ENCODE measurements around the gene ELOVL1.
"Not testable (repeated sequence)": the region's sequence is repeated elsewhere in the genome, so short reads cannot be mapped to it uniquely, and the experiment has no call there.

ELOVL1 gene

DNA sequence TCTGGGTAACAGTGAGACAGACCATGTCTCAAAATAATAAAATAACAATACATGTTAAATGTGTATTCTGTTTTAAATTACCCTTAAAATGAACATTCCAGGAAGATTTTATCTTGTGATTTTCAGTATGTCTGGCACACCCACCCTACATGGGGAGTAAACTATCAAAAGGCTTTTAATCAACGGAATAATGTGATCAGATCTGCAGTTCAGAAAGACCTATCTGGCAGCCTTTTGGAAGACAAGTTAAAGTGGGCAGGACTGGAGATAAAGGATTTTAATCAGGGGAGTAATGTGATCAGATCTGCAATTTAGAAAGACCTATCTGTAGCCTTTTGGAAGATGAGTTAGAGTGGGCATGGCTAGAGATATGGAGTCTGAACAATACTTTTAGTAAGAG is 11.7 kb upstream of the ELOVL1 start:
- DNase-seq, result no peak

DNA sequence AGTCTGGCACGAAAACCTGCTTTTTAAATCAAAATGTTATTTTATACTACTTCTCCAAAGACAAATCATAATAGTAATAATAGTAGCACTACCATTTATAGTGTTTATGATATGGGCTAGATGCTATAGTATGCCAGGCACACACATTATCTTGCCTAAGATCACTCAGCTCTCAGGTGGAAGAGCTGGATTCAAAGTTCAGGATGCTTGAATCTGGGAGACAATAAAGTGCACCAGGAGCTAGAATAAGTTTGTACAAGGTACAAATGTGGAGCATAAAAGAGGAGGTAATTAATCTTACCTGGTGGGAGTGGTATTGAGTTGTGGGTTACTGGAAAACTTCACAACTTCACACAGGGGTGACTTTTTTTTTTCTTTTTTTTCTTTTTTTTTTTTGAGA is 10.0 kb upstream of the ELOVL1 start:
- no peak for DNase-seq

DNA sequence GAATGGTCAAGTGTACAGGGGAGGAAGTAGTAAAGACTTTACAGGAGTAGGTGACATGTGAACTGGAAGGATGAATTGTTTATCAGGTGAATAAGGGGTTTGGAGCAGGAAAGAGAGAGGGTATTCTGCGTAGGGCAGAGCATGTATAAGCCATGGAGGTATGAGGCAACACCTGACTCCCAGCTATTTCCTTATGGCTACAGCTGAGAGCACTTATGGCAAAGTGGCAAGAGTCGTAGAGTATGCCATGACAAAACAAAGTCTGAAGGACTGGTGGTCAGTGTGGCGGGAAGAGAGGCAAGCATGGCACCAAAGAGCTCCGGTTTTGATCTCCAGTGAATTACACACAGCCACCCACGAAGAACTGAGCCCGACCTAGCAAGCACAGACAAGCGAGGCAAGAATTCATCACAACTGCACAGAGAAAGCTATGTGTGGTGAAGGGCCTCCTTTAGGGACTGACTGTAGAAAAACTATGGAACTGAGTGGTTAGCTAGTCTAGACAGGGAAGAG is 9.0 kb upstream of the ELOVL1 start:
- DNase-seq, result no peak

DNA sequence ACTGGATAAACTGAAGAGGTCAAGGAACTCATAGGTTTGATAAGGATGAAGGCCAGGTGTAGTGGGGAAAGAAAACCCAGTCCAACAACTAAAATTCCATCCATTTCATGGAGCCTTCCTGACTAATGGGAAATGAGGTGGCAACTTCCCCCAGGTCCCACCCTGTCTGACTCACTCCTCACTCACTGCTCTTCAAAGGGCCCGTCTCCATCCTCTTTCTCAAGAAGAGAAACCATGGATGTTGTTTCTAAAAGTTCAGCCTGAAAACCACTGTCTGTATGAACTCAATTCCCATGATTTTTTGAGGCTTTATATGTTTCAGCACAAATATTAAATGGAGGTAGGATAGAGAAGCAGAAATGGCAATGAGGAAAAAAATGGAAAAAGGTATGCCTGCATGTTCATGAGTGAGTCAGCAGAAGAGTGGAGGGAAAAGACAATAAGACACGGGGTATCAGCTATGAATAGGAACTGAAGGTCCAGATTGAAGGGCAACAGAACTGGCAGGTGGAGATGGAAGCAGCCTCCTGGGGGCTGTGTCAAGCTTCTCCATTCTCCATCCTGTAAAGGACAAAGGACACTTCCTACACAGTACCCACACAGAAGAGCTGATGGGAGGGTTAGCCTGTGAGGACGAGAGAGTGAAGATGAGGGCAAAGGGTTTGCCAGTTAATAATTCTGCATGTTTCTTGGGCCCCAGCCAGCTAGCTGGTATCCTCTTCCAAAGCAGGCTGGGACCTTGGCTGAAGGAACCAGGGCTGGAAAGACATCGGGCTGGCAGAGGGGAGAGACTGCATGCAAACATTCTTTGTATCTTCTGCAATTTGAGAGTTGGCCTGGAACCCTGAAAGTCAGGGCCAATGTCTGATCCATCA is 5.5 kb upstream of the ELOVL1 start:
- DNase-seq, result no peak

DNA sequence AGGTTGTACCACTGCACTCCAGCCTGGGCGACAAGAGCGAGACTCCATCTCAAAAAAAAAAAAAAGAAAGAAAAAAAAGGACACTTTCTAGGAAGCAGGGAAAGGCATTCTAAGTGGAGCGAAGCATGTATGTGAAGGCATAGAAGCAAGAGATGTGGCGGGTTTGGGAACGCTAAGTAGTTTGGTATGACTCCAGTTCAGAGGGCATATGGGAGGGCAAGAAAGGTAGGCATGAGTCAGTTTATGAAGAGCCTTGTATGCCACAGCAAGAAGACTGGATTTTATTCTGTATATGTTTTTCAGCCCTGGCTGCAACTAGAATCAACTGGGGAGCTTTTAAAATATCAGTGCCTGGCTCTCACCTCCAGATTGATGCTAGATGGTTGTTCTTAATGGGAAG is 4.4 kb upstream of the ELOVL1 start:
- no peak for DNase-seq

DNA sequence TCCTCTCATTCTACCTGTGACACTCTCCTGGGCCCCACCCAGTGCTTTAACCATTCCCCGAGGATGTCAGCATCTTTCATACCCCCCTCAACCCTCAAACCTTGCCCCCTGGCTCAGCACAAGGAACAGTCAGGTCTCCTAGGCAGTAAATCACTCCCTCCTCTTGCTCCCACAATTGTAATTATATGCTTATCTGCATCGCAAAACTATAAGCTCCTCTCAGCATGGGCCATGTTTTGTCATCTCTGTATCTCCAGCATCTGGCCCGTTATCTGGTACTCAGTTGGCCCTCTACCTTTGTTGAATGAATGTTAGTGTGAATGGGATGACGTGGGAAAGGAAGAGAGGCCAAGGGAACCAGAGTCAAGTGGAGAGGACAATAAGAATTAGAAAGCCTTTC is 2.8 kb upstream of the ELOVL1 start:
- DNase-seq, result peak; percentile 25

DNA sequence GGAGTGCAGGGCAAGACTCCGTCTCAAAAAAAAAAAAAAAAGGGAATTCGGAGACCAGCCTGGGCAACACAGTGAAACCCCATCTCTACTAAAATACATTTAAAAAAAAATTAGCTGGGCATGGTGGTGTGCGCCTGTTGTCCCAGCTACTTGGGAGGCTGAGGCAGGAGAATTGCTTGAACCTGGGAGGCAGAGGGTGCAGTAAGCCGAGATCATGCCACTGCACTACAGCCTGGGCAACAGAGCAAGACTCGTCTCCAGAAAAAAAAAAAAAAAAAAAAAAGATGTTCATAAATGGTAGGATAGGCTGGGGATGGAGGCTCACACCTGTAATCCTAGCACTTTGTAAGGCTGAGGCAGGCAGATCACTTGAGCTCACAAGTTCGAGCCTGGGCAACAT is 2.0 kb upstream of the ELOVL1 start:
- DNase-seq, result not testable (repeated sequence)

DNA sequence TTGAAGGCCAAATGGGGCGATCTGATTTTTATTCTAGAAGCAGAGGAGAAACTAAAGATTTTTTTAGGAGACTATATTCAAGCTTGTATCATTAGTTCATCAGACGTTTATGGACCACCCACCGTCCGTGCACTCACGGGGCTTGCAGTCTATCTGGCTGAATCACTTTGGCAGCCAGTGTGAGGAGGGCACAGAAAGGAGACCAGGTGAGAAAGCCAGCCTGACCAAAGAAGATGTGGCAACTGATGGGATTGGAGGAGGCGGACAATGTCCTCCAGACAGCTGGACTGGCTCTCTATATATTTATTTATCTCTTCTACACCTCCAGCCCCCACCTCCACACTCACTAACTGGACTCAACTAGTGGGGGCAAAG is 822 bp upstream of the ELOVL1 start:
- no peak for DNase-seq

DNA sequence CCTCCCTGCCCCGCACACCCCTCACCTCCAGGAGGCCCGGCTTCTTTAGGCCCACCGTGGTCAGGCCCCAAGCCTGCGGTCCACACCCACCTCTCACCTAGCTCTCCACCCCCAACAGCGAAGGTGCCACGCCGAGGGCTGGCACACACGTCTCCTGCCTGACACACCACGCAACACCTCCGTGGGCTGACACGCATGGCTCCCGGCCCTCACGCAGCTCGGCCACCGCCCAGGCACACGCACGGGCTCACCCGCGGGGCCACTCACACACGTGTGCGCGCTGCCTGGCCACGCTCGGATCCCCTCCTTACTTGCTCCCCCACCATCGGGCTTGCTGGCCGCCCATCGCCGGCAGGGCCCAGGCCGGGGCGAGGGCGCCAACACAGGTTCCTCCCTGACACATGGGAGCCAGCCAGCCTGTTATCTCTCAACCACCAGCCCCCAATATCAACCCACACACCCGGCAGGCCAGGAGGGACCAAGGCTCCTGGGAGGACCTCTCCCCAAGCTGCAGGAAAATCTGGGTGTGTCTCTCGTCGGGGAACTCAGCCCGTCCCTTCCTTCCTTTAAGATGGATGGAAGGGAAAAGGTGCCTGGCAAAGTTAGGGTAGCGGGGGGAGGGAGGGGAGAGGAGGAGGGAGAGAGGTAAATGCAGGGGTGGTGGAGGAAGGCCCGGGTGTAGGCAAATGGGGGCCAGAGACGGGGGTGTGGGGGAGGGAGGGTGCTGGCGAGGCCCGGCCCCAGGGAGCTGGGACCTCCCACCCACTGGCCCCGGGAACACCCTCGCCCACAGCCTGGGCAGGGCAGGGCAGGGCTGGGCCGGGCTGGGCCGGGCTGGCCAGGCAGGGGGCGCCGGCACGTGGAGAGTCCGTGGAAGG is 546 bp downstream of the ELOVL1 start:
- DNase-seq, result no peak

DNA sequence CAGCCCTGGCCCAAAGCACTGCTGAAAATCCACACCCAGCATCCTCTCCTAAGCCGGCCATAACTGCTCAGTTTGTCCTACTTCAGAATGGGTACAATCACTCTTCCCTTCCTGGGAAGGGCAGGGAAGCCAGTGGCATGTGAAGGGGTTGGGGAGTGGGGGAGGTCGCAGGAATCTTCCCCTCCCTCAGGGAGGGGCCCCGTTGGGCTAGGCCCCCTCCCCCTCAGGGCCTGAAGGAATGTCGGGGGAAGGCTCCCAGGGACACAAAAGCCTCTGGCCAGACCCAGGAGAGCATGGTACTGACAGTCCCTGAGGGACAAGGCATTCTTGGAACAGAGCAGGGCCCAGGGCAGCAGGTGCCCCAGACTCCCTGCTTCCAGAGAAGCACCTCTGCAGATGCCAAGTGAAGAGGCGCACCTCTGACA is 1.2 kb downstream of the ELOVL1 start:
- no peak for DNase-seq

DNA sequence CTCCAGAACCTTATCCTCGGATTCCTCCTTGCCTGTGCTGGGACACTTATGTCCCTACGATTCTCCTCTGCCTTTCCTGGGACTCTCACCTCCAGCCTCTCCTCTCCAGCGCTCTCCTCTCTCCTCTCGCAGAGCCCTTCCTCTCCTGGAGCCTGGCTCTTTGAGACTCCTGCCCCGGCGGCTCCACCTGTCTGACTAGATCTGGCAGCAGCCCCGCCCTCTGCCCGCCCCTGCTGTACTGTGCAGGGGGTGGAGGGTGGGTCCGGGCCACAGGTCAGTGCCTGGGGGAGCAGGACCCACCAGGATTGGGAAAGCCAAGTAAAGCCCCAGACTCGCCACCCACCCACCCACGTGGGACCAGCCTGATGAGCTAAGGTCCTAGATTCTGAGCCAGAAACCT is 1.6 kb downstream of the ELOVL1 start:
- no peak for DNase-seq

DNA sequence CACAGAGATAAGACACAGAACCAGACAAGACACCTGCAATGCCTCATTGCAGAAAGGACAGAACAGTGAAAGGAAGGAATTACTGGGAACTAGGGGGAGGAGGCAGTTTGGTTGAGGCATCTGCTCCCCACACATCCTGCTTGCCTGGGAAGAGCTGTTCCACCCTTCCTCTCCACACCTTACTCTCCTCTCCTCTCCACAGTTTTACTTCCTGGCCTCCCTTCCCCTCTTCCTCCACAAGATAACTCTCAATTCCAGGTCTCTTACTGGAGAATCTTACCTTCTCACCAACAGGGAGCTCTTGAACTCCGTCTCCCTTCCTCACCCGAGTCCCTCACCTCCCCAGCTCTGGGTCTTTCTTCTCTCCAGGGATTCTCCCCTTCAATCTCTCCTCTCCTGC is 2.1 kb downstream of the ELOVL1 start:
- no peak for DNase-seq

DNA sequence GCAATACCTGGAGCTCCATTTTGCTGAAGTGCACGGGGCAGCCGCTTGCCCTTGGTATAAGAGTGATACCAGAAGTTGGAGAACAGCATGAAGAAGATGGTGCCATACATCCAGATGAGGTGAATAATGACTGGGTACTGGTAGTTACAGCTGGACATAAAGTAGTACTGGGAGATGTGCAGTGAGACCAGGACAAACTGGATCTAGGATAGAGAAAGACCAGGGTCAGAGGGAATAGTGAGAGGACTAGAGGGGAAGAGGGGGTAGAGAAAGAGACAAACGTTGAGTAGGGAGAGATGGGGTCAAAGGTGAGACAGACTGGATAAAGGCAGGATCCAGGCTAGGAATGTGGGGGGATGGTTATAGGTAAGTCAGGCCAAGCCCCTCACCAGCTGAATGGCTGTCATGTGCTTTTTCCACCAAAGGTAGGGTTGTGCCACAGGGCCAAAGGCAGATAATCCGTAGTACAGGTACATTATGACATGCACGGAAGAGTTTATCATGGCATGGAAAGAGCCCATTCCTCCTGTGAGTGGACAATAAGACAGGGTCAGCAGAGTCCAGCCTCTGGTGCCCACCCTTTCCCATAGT is 3.8 kb downstream of the ELOVL1 start:
- no peak for DNase-seq

DNA sequence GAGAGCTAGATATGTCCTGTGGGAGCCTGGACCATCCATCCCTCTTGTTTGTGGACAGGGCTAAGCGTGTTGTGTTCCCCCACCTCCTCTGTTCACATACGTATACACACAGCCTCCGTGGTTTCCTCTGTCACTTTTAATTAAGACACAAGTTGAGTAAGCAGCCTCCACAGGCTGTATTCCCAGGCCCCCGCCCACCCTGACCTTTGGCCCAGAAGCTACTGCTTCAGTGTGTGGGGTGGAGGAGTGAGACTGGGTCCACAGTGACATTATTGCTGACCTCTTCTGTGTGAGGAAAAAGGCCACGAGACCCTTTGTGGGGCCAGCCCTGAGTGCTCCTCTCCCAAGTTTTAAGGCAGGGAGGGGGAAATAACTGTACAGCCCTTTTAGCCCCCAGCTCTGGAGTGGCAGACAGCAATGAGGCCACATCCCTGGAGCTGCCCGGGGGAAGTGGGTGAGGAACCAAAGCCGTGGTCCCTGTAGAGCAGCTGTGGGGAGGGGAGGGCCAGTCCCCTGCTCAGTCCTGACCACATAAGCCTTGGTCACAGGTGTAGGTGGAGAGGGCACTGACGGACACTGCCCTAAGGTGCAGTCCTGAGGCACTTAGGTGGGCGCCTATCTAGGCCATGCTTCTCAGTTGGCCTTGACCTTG is 4.4 kb downstream of the ELOVL1 start:
- no peak for DNase-seq

DNA sequence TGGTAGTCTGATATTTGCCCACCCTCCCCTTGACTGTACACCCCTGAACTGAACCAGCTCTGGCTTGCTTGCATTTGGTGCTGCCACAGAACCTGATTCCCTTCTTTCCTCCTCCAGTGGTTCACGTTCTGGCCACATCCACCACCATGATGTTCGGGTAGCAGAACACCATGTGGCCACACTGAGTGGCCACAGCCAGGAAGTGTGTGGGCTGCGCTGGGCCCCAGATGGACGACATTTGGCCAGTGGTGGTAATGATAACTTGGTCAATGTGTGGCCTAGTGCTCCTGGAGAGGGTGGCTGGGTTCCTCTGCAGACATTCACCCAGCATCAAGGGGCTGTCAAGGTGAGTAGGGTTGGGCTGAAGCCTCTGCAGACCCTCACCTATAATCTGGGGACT is 7.2 kb downstream of the ELOVL1 start:
- no peak for DNase-seq

DNA sequence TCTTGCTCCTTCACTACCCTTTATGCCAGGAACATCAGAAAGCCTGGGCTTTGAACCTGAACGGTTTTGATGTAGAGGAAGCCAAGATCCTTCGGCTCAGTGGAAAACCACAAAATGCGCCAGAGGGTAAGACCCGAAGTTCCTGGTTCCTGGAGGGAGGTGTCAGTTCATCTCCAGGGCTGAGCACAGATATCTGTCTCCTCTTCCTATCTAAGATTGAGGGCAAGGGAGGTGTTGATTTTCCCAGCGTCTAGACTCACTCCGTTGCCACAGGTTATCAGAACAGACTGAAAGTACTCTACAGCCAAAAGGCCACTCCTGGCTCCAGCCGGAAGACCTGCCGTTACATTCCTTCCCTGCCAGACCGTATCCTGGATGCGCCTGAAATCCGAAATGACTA is 8.1 kb downstream of the ELOVL1 start:
- DNase-seq, result no peak

DNA sequence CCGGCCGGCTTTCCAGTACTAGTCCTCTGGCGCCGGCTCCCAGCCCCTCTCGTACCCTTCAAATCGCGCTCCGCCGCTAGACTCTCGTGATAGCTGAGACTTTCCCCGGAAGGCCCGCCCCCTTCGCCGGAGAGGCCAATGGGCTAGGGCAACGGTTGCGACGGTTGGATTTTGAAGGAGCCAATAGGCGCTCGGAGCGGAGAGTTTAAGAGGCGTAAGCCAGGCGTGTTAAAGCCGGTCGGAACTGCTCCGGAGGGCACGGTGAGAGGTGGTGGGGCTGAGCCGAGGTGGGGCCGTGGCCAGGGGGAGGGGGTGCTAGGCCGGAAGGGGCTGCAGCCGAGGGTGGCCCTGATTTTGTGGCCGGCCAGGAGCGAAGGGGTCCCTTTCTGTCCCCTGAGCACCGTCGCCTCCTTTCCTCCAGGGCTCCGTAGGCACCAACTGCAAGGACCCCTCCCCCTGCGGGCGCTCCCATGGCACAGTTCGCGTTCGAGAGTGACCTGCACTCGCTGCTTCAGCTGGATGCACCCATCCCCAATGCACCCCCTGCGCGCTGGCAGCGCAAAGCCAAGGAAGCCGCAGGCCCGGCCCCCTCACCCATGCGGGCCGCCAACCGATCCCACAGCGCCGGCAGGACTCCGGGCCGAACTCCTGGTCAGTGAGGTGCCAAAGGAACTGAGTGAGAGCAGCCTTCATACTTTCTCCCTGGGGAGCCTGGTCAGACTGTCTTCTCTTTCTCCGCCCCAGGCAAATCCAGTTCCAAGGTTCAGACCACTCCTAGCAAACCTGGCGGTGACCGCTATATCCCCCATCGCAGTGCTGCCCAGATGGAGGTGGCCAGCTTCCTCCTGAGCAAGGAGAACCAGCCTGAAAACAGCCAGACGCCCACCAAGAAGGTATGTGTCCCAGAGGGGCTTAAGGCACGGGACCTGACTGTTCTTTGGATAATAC is 8.8 kb downstream of the ELOVL1 start, which contains the start of gene CDC20:
Gene CDC20 (plus strand): TSS at position 236 of the 948 bp plus-strand sequence. CDS start 235 bp downstream, at position 471.
- peak; percentile 99 for DNase-seq

DNA sequence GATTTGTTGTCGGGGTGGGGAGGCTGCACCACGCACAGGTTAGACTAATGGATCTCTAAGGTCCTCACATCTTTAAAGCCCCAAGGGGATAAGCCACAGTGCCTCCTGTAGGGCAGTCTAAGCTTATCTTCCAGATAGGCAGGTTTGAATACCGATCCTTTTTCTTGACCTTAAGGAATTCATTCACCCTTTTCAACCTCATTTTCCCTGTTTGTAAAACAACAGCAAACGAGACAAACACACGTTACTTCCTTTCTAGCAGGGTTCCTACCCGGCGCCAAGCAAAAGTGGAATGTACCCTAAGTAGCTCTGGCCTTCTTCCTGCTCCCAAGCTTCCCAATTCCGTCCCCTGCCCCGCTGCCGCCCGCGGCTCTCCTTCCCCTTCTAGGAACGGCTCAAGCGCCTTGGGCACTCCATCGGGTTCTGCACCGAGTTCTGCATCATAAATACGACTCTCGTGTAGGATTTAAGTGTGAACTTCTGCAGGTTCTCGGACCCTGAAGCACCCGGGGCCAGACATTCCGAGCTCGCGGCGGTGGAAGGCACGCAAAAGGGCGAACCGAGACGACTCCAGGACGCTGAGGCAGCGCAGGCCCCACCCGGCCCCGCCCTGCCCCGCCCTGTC is 9.6 kb downstream of the ELOVL1 start:
- DNase-seq, result peak; percentile 41

DNA sequence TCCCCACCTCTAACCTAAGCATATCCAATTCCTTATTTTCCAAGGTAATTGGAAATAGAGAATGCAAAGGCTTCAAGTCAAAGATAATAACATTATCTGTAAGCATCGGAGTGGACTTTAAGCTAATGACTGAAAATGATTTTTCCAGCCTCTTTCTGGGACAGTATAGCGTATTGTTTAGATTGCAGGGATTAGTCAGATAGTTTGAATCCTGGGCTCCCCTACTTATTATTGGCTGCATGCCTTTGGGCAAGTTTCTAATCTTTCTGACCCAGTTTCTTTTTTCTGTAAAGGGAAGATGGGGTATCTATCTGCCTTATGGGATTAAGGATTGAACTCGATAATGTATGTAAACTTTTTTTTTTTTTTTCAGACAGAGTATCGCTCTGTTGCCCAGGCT is 10.6 kb downstream of the ELOVL1 start:
- DNase-seq, result no peak

DNA sequence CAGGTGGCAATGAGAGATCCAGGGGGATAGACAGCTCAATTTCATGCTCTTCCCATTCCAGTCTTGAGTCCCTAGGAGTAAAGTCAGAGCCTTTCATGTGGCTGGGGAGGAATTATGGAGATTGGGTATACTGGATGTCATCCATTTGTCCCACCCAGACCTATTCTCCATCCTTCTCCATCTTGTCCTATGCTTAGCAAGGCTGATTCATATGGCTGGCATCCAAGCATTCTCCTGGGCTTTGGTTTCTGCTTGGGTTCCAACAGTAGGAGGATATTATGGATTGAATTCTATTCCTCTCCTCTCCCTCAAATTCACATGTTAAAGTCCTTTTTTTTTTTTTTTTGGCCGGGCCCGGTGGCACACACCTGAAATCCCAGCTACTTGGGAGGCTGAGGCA is 12.9 kb downstream of the ELOVL1 start:
- no peak for DNase-seq

DNA sequence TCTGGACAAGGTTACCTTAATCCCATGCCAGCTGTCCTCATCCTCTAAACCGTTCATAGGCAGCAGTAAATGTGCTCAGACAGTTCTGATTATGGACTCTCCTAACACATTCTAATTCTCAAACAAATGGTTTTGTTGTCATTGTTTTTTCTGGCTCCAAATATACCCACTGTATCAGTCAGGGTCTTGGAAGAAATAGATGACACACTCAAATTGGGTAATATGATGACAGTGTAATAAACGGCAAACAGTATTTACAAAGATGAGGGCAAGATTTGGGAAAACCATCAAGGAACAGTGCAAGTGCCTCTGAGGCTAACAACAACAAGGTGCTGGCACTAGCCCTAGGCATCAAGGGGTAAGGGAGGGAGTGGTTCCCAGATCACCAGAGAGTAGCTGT is 13.3 kb downstream of the ELOVL1 start:
- DNase-seq, result no peak
